ENCODE results near the gene ISLR2.
"Not testable (repeated sequence)": the region's sequence is repeated elsewhere in the genome, so short reads cannot be mapped to it uniquely, and the experiment has no call there.

DNA sequence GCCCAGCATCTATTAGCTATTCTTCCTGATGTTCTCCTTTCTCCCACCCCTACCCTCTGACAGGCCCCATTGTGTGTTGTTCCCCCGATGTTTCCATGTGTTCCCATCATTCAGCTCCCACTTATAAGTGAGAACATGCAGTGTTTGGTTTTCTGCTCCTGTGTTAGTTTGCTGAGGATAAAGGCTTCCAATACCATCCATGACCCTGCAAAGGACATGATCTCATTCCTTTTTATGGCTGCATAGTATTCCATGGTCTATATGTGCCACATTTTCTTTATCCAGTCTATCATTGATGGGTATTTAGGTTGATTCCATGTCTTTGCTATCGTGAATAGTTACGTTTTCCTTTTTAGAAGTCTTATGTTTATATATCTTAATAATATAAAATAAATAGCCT, 30.0 kb downstream of the ISLR2 start:
- TF ChIP-seq, protein P1, sequence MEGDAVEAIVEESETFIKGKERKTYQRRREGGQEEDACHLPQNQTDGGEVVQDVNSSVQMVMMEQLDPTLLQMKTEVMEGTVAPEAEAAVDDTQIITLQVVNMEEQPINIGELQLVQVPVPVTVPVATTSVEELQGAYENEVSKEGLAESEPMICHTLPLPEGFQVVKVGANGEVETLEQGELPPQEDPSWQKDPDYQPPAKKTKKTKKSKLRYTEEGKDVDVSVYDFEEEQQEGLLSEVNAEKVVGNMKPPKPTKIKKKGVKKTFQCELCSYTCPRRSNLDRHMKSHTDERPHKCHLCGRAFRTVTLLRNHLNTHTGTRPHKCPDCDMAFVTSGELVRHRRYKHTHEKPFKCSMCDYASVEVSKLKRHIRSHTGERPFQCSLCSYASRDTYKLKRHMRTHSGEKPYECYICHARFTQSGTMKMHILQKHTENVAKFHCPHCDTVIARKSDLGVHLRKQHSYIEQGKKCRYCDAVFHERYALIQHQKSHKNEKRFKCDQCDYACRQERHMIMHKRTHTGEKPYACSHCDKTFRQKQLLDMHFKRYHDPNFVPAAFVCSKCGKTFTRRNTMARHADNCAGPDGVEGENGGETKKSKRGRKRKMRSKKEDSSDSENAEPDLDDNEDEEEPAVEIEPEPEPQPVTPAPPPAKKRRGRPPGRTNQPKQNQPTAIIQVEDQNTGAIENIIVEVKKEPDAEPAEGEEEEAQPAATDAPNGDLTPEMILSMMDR (IDR thresholded peaks at IDR 0.05; ENCODE audit: extremely low read depth in 1 of 2, insufficient read depth in 1 of 2, low read depth in 1 of 2, low read length in 2 of 2): not testable (repeated sequence)
- TF ChIP-seq EZH2 (IDR thresholded peaks at IDR 0.05; ENCODE audit: borderline replicate concordance, low read depth, low read length, severe bottlenecking); POLR2A (IDR thresholded peaks at IDR 0.05; ENCODE audit: low read depth, low read length); MAX (IDR thresholded peaks at IDR 0.05; ENCODE audit: insufficient read depth, insufficient read length); POLR2AphosphoS5 (IDR thresholded peaks at IDR 0.05; ENCODE audit: insufficient read depth, low read depth, low read length); MYC (IDR thresholded peaks at IDR 0.05; ENCODE audit: low read depth, low read length); GATA2 (IDR thresholded peaks at IDR 0.05; ENCODE audit: insufficient read depth, insufficient read length, low read depth, low read length); FOS (IDR thresholded peaks at IDR 0.05; ENCODE audit: borderline replicate concordance, insufficient read depth, low read length); JUN (IDR thresholded peaks at IDR 0.05; ENCODE audit: borderline replicate concordance, insufficient read depth, insufficient read length, low read depth): not testable (repeated sequence)
